AG09319 (cell line): ENCODE measurements around the gene BICDL2.

ENCODE experiments used
- DNase-seq: peaks from one replicate; pipeline ENCODE4 v3.0.0-alpha.2; 2010; ENCODE audit warnings: low read depth; ENCODE audit errors: extremely low read depth
- CTCF ChIP-seq: IDR thresholded peaks from 2 replicates; pipeline ENCODE4 v1.5.1; 2011; ENCODE audit warnings: low read depth, mild to moderate bottlenecking, inconsistent platforms, low read length, moderate library complexity

Gene BICDL2

DNA sequence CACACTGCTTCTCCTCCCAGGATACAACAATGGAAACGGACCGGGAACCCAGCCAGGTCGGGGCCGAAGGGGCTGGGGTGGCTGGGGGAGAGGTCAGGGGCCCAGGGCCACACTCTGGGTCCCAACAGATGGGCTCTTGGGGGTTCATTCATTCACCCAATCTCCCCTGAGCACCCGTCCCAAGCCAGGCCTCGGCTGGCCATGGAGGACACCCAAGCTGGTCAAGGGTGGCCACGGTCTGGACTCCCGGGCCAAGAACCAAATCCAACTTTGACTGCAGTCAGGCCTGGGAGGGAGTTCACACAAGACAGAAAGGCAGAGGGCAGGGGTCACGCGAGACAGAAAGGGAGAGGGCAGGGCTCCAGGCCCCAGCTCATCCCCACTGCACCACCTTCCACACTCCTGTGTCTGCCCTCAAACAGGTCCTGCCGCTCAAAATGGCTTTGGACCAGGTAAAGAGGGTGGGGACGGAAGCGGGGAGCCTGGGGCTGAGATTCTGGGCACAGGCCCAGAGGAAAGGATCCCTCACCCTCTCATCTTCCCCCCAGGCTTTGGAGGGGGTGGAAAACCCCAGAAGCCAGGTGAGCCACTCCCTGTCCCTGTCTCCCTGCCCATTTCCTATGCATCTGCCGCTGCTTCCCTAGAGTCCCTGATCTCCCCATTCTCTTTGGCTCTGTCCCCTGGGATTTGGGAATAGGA, 44.2 kb downstream of the BICDL2 start:
- DNase-seq, result no peak
- TF ChIP-seq CTCF, result no peak

DNA sequence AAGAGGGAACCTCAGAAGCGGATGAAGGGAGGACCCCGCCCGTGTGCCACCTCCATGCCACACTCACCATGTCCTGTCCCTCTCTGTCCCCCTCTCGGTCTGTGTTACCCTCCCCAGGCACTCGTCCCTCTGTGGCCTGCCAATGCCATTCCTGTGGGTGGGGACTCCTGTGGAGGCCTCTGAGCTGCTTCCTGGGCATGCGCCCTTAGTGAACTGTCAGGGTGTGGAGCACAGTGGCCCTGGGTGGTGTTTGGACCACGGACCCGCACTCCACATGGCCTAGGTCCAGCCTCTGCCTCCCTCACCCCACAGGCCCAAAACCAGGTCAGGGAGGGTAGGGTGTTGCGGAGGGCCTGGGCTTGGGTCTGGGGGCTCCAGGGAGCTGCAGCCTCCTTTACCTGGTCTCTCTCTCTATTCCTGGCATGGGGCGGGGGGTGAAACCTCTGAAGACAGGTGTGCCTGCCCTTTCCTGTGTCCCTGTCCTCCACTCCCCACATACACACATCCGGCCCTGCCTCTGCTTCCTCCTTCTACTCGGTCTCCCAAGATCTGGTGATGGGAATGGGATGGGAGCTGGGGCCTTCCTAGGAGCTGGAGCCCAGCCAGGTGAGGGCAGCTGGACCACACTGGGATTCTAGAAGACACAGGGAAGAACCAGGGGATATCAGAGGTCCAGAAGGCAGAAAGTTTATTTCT, 45.0 kb downstream of the BICDL2 start:
- TF ChIP-seq CTCF, result no peak
- no peak for DNase-seq

GRCh38 chr16:2990891-2991290, 45.9 kb downstream of the BICDL2 start:
- TF ChIP-seq CTCF, result no peak
- DNase-seq, result no peak

- no peak for DNase-seq
Measured at GRCh38 chr16:2988590-2989099, 48.1 kb downstream of the BICDL2 start.

DNA sequence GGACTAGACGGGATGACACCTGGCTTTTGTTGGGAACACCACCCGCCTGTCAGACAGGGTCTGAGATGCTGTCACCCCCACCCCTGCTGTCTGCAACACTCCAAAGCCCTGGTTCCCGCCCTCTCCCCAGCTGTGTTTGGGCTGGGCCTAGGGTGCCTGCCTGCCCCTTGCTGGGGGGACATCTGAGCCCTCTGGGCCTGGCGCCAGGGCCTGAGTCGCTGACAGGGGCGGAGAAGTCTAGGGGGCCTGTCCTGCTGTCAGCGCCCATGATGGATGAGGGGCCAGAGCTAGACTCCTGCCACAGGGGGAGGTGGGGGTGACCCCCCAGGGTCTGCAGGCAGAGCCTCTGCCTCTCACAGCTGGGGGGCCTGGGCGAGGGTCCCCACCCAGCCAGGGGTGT, 48.9 kb downstream of the BICDL2 start:
- no peak for TF ChIP-seq CTCF
- no peak for DNase-seq

More at GRCh38 chr16:2988590-2989099, 48.1 kb downstream of the BICDL2 start:
- no peak for TF ChIP-seq CTCF

- DNase-seq, result no peak
- no peak for TF ChIP-seq CTCF
Measured at GRCh38 chr16:2987286-2987685, 49.5 kb downstream of the BICDL2 start.

DNA sequence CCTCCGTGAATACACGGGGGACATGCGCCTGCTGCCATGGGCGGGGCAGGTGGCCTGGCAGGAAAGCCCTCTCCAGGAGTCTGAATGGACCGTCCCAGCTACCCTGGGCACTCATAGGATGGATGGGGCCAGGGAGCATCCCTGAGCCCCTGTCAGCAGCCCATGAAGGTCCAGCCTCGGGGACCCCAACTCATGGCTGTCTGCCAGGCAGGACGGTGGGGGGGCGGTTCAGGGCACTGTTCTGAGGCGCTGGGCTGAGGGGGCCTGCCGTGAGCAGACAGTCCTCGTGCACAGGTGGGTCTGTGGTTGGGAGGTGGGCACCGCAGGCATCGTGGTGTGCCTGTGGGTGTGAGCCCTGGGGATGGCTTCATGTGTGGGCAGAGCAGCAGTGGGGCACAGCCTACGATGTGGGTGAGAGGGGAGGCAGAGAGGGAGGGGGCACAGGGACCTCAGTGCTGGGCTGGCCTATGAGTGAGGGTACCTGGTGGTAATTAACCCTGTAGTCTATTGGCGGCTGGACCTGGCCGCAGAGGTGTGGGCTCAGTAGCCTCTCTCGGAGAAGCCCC, 50.0 kb downstream of the BICDL2 start:
- DNase-seq, result no peak
- no peak for TF ChIP-seq CTCF
